GM21786 (cell line): ENCODE measurements around the gene MYRF.
A peak's percentile ranks its signal among the peaks of the same experiment; 100 is the strongest.

ENCODE experiments used
- ATAC-seq: cut with Tn5 transposase; IDR thresholded peaks from one replicate; pipeline ENCODE4 v1.9.1; 2021; ENCODE audit not compliant: unreplicated experiment

Gene MYRF

GRCh38 chr11:61738776-61739175, 13.7 kb upstream of the MYRF start:
- no peak for ATAC-seq

- ATAC-seq: no peak
Measured at GRCh38 chr11:61739413-61739812, 13.0 kb upstream of the MYRF start.

GRCh38 chr11:61739966-61740365, 12.5 kb upstream of the MYRF start:
- ATAC-seq: no peak

GRCh38 chr11:61742391-61742790, 10.0 kb upstream of the MYRF start:
- ATAC-seq: no peak

- ATAC-seq: no peak
Measured at GRCh38 chr11:61743486-61744095, 8.8 kb upstream of the MYRF start.

GRCh38 chr11:61744181-61744580, 8.3 kb upstream of the MYRF start:
- ATAC-seq: no peak

- no peak for ATAC-seq
Measured at GRCh38 chr11:61744609-61745156, 7.8 kb upstream of the MYRF start.

GRCh38 chr11:61745781-61746441, 6.5 kb upstream of the MYRF start:
- no peak for ATAC-seq

- ATAC-seq: no peak
Measured at GRCh38 chr11:61746442-61747191, 5.8 kb upstream of the MYRF start.

GRCh38 chr11:61747192-61747966, 5.1 kb upstream of the MYRF start:
- peak; percentile 62 for ATAC-seq

GRCh38 chr11:61747967-61748285, 4.5 kb upstream of the MYRF start:
- no peak for ATAC-seq

GRCh38 chr11:61749591-61750217, 2.7 kb upstream of the MYRF start:
- no peak for ATAC-seq

- ATAC-seq: no peak
Measured at GRCh38 chr11:61750631-61751273, 1.7 kb upstream of the MYRF start.

GRCh38 chr11:61751384-61751783, 1.1 kb upstream of the MYRF start:
- ATAC-seq: no peak

GRCh38 chr11:61752925-61753521, 587 bp downstream of the MYRF start:
- ATAC-seq: no peak

GRCh38 chr11:61753672-61754071, 1.2 kb downstream of the MYRF start:
- ATAC-seq: no peak

- ATAC-seq: no peak
Measured at GRCh38 chr11:61754534-61755482, 2.4 kb downstream of the MYRF start.

GRCh38 chr11:61756147-61756451, 3.7 kb downstream of the MYRF start:
- ATAC-seq: no peak
